ENCODE data around the gene USP5. TPM values are rescaled to one million over a fixed set of nuclear protein-coding genes. Genes with fewer than 3 reads are reported as not detected.
A peak's percentile ranks its signal among the peaks of the same experiment; 100 is the strongest.

USP5 gene
- total and polyA plus RNA-seq, 2 of the 8 experiments (the other 6 are each of a cell fraction or from before 2014, with no cell fraction given): 66.5 to 148 TPM

- H4K8ac ChIP-seq (ENCODE audit: extremely low read depth, insufficient read depth, low read length): no peak overlapping the region; the same call in 1 of the 2 replicates
- H2BK12ac ChIP-seq (ENCODE audit: low read depth, low read length): peak overlapping the region; percentile 1; the same call in 1 of the 2 replicates
- peak overlapping the region; percentile 82 for H4K91ac ChIP-seq (replicated peaks; ENCODE audit: insufficient read length, low read length)
- H3K27me3 ChIP-seq (replicated peaks in 1 of 4; ENCODE audit: control insufficient read depth in 3 of 4, extremely low read depth in 1 of 4, insufficient read depth in 3 of 4, low read length in 3 of 4): peaks cover 0 to 12% (median 8%) of the 10 kb centered on the region in 4 experiments; a peak in 5 of 7 replicates
- peaks cover 2% of the 10 kb centered on the region for H3K79me1 ChIP-seq (ENCODE audit: low read depth, low read length)
- H3K56ac ChIP-seq (replicated peaks; ENCODE audit: insufficient read length, low read depth, low read length): no peak overlapping the region
- H3K36me3 ChIP-seq (ENCODE audit: control insufficient read depth in 2 of 4, insufficient read depth in 4 of 4, low read length in 3 of 4): peaks cover 0 to 2% (median under 1%) of the 10 kb centered on the region in 4 experiments; a peak in 2 of 8 replicates
- no peak overlapping the region for H3K27ac ChIP-seq (ENCODE audit: low read depth, low read length)
- H3K4me3 ChIP-seq (ENCODE audit: extremely low read depth in 1 of 4, insufficient read depth in 2 of 4, low read depth in 3 of 4, low read length in 4 of 4): peak overlapping the region; percentile 8 to 53 (median 28); a peak in 7 of 8 replicates
- H2BK120ac ChIP-seq (replicated peaks; ENCODE audit: low read depth, low read length): no peak overlapping the region
- POLR2A ChIA-PET (ENCODE audit: partially characterized antibody): interaction anchor here (0.6 to 27.1 kb wide), 17 partner anchors 11 to 291 kb away, joined by 3 to 388 read pairs (median 4); partner anchors contain the start of genes CD4, CDCA3, GAPDH and GNB3
- H3K23me2 ChIP-seq (ENCODE audit: low read depth, low read length): peaks cover 28% of the 10 kb centered on the region
- CTCF ChIA-PET (ENCODE audit: partially characterized antibody): interaction anchor here (0.5 to 23.7 kb wide), 35 partner anchors 9 to 975 kb away, joined by 3 to 532 read pairs (median 5); partner anchors contain the start of genes CD4, CDCA3, COPS7A and GNB3
- no peak overlapping the region for H4K5ac ChIP-seq (ENCODE audit: insufficient read length, low read depth, low read length)
- no peaks in the 10 kb centered on the region for H3K9me3 ChIP-seq (ENCODE audit: insufficient read depth in 2 of 2, low read depth in 1 of 2, low read length in 1 of 2)
- peaks cover 0 to 4% of the 10 kb centered on the region in 2 experiments for H4K20me1 ChIP-seq (replicated peaks in 1 of 2; ENCODE audit: control insufficient read depth in 1 of 2, insufficient read depth in 2 of 2, low read length in 2 of 2)
- 0 out of 2 replicates have a peak overlapping the region, but pooled peaks have one; percentile 50 for H2BK5ac ChIP-seq (ENCODE audit: low read depth, low read length)
- no peak overlapping the region for H3K23ac ChIP-seq (ENCODE audit: insufficient read length)
- peaks cover 8 to 45% (median 29%) of the 10 kb centered on the region in 4 experiments for H3K4me1 ChIP-seq (replicated peaks in 1 of 4; ENCODE audit: control insufficient read depth in 3 of 4, insufficient read depth in 4 of 4, low read length in 3 of 4)
- peak; percentile 68 for FAIRE-seq
- H3K4me2 ChIP-seq (ENCODE audit: insufficient read depth in 1 of 2, low read depth in 2 of 2, low read length in 2 of 2): peak overlapping the region; percentile 51 to 79
- H3K9ac ChIP-seq (replicated peaks in 1 of 4; ENCODE audit: extremely low read depth in 1 of 4, low read depth in 3 of 4, low read length in 3 of 4): no peak overlapping the region; a peak in 1 of 7 replicates
- peak overlapping the region; percentile 80 for H3K18ac ChIP-seq (ENCODE audit: extremely low read depth, low read length)
- no peak overlapping the region for H2AFZ ChIP-seq (ENCODE audit: low read length)
- peak overlapping the region; percentile 6; the same call in 1 of the 2 replicates for H2BK15ac ChIP-seq (ENCODE audit: low read length)
- no peak overlapping the region for H3K14ac ChIP-seq (ENCODE audit: insufficient read length)
- peak overlapping the region; percentile 27 for H3K4ac ChIP-seq (replicated peaks; ENCODE audit: insufficient read length, low read depth, low read length)
- peak; percentile 61 to 98 for DNase-seq (ENCODE audit: low read depth in 1 of 2, low spot score in 2 of 2)
- WGBS, 2 experiments (ENCODE audit: extremely low coverage in 1 of 2, insufficient coverage in 1 of 2, insufficient read length in 1 of 2, insufficient replicate concordance in 2 of 2, low coverage in 1 of 2, low lambda C conversion rate in 2 of 2, missing lambda C conversion rate in 1 of 2): 16% methylated on average over 19 of the region's 19 CpGs; no CpG with 5 or more reads in 1 of the 2 experiments
- no peak overlapping the region; the same call in 1 of the 2 replicates for H2BK20ac ChIP-seq (ENCODE audit: low read length)
- no peak overlapping the region for H2AK5ac ChIP-seq (ENCODE audit: low read depth, low read length)
- peaks cover 0 to 7% of the 10 kb centered on the region in 2 experiments; a peak in 1 of 4 replicates for H3K79me2 ChIP-seq (ENCODE audit: control insufficient read depth in 1 of 2, insufficient read depth in 2 of 2, low read length in 2 of 2)
- 0 out of 4 replicates have a peak, but pooled peaks of 1 of the 2 experiments have one; percentile 61 for TF ChIP-seq SIN3A (conservative IDR thresholded peaks at IDR 0.05 in 1 of 2, IDR thresholded peaks at IDR 0.05 in 1 of 2; ENCODE audit: low read depth in 1 of 2, low read length in 2 of 2)
- no peak for TF ChIP-seq NANOG (IDR thresholded peaks at IDR 0.05; ENCODE audit: insufficient read depth, low read depth, low read length, poor library complexity, severe bottlenecking)
- TF ChIP-seq KDM1A (IDR thresholded peaks at IDR 0.05; ENCODE audit: borderline replicate concordance, low read length): no peak
- TF ChIP-seq KDM4A (IDR thresholded peaks at IDR 0.05; ENCODE audit: low read depth, low read length, severe bottlenecking): peak; percentile 31
- TF ChIP-seq E2F6 (IDR thresholded peaks at IDR 0.05): 0 out of 2 replicates have a peak, but pooled peaks have one; percentile 6
- peak; percentile 90 for TF ChIP-seq TEAD4 (IDR thresholded peaks at IDR 0.05; ENCODE audit: low read depth, low read length)
- peak; percentile 80 for TF ChIP-seq CTBP2 (IDR thresholded peaks at IDR 0.05; ENCODE audit: borderline replicate concordance, insufficient read depth, insufficient read length, low read length)
These were observed 26.4 kb upstream of the USP5 start for GRCh38 chr12:6825398-6826124.

Data from H1 (cell line).